GM10248 (cell line): ENCODE data around the gene CGB8.

Source experiments
- CTCF ChIA-PET: fragments of 300-600 bp; sonication (Branson Sonifier 250); formaldehyde crosslinking; extraction: SDS; loops from one replicate; lab custom pipeline; 2021; ENCODE audit warnings: antibody characterized with exemption; lab: Yijun Ruan, JAX
- POLR2A ChIA-PET: fragments of 350-650 bp; sonication (Branson Sonifier 250); formaldehyde crosslinking; extraction: SDS; loops from one replicate; lab custom pipeline; 2020; ENCODE audit warnings: antibody characterized with exemption; lab: Yijun Ruan, JAX
- DNase-seq: peaks from one replicate; pipeline ENCODE4 v3.0.0; 2012; ENCODE audit errors: extremely low spot score
- TF ChIP-seq, protein P1 (sequence below): IDR thresholded peaks from 2 replicates; pipeline ENCODE4 v1.5.1; 2012; ENCODE audit warnings: mild to moderate bottlenecking, low read depth; ENCODE audit errors: extremely low read depth, missing control alignments, control extremely low read depth

CGB8 gene

DNA sequence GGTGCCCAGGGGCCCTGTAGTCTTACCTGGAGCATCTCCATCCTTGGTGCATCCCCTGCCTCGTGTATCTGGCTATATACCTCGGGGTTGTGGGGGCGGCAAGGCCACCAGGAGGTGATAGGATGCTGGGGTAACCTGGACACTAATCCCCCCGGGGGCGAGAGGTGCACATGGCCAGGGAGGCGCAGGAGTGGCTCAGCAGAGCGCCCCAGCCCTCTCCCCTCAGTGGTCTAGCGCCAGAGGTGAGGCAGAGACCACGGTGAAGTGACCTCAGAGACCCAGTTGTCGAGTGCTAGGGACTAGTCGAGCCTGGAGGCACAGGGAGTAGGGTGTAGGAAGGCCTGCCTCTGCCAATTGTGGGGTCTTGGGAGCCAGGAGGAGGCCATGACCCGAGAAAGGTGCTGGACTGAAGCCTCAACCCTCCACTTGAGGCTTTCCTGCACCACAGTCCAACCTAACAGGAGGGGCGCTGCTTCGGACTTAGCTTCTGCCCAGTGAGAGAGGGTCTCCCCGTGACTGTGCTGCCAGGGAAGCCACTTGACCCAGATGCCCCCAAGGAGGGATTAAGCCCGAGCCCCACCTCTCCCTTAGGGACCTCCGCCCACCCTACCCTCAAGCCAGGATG is 31.8 kb downstream of the CGB8 start, which contains the start of gene LHB:
Gene LHB (minus strand): TSS at position 51 of the 625 bp plus-strand sequence. CDS start 10 bp downstream, at position 41.
- no peak for DNase-seq
- CTCF ChIA-PET = interaction anchor here (1.1 to 3.6 kb wide), 5 partner anchors 9 to 24 kb away, joined by 4 to 28 read pairs (median 12); partner anchors contain the start of genes GYS1 and RUVBL2
- POLR2A ChIA-PET = interaction anchor here (0.6 kb wide), 1 partner anchor 142 kb away, joined by 6 read pairs; no protein-coding TSS in a partner anchor
- TF ChIP-seq, protein P1, sequence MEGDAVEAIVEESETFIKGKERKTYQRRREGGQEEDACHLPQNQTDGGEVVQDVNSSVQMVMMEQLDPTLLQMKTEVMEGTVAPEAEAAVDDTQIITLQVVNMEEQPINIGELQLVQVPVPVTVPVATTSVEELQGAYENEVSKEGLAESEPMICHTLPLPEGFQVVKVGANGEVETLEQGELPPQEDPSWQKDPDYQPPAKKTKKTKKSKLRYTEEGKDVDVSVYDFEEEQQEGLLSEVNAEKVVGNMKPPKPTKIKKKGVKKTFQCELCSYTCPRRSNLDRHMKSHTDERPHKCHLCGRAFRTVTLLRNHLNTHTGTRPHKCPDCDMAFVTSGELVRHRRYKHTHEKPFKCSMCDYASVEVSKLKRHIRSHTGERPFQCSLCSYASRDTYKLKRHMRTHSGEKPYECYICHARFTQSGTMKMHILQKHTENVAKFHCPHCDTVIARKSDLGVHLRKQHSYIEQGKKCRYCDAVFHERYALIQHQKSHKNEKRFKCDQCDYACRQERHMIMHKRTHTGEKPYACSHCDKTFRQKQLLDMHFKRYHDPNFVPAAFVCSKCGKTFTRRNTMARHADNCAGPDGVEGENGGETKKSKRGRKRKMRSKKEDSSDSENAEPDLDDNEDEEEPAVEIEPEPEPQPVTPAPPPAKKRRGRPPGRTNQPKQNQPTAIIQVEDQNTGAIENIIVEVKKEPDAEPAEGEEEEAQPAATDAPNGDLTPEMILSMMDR = no peak

DNA sequence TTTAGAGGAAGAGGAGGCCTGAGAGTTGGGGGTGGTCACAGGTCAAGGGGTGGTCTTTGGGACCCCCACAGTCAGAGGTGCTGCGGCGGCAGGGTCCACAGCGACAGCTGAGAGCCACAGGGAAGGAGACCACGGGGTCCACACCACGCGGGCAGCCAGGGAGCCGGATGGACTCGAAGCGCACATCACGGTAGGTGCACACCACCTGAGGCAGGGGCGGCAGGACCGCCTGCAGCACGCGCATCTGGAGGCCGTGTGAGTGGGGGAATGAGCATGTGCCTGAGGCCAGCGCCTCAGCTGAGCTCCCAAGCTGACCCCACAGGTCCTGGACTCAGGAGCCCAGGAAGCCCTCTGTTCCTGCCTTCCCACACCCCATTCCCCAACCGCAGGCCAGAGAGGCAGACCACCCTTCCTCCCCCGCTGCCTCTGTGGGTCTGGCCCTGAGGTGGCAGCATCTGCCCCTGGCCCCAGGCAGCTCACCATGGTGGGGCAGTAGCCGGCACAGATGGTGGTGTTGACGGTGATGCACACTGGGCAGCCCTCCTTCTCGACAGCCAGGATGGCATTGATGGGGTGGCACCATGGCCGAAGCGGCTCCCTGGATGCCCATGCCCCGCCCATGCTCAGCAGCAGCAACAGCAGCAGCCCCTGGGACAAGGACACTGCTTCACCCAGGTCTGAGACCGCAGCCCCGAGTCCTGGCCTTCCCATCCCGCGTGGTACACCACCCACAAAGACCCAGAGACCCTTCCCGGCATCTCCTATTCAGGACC is 32.7 kb downstream of the CGB8 start:
- ChIA-PET CTCF (interaction anchor here (0.5 to 1.6 kb wide), 2 partner anchors 16 to 44 kb away, joined by 3 to 4 read pairs; no protein-coding TSS in a partner anchor), POLR2A (interaction anchor here (0.6 kb wide), 2 partner anchors 23 to 135 kb away, joined by 3 to 4 read pairs; partner anchors contain the start of gene RUVBL2)
- no peak for DNase-seq
- TF ChIP-seq, protein P1 = no peak

DNA sequence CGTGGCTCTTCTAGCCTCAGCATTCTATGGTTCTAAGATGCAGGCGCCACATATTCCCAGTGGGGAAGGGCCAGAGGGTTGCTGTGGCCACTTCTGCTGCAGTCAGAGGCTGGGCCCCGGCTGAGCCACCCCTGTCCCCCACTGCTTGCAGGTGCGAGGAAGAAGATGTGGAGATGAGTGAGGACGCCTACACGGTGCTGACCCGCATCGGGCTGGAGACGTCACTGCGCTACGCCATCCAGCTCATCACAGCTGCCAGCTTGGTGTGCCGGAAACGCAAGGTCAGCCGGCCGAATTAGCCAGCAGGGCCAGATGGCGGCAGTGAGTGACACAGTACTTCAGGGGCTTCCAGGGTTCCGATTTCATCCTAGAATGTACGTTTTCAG is 34.0 kb downstream of the CGB8 start:
- DNase-seq = no peak
- TF ChIP-seq, protein P1 = no peak
- ChIA-PET POLR2A (no interaction called here), CTCF (interaction anchor here (1.5 to 3.5 kb wide), 3 partner anchors 15 to 22 kb away, joined by 4 to 36 read pairs (median 8); partner anchors contain the start of genes GYS1 and RUVBL2)

DNA sequence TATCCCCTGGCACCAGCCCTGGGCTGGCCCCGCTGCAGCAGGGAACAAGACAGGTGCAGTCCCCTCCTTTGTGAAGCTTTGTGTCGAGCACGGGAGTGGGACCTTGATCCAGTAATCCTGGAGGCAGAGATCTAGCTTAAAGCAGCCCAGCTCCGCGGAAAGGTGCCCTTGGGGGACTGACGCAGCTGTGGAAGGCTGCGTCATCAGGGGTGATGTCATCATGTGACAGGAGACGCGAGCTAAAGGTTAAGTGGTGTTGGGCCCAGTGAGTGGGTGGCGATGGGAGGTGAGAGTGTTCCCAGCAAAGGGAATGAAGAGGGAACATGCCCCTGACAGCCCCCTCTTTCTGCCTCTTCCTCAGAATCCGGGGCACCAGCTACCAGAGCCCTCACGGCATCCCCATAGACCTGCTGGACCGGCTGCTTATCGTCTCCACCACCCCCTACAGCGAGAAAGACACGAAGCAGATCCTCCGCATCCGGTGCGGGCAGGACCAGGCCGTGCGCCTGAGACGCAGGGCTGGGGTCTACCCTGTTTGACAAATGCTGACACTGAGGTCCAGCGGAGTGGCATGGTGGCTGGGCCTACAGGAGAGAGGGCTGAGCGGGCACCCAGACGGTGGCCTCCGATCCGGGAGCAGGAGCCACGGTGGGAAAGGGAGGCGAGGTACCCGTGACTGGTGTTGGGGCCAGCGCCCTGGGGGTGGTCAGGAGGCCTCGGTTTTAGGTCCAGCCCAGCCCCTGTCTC is 34.6 kb downstream of the CGB8 start:
- TF ChIP-seq, protein P1 = no peak
- ChIA-PET POLR2A (interaction anchor here (0.6 to 0.8 kb wide), 3 partner anchors 10 to 431 kb away, joined by 3 to 7 read pairs (median 6); no protein-coding TSS in a partner anchor), CTCF (interaction anchor here (1.5 to 3.5 kb wide), 2 partner anchors 15 to 21 kb away, joined by 8 to 36 read pairs; partner anchors contain the start of genes GYS1 and RUVBL2)
- no peak for DNase-seq

DNA sequence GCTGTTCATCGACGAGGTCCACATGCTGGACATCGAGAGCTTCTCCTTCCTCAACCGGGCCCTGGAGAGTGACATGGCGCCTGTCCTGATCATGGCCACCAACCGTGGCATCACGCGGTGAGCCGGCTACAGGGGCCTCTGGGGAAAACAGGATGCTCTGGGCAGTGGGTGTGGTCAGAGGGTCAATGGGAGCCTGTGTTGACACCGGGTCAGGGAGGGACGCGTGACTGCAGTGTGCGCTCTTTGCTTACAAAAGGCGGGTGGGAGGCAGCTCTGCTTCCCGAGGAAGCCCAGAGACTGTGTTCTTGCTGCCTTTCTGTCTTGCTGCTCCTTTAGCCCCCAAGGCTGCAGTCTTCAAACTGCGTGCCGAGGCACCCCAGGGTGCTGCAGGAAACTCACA is 37.7 kb downstream of the CGB8 start:
- TF ChIP-seq, protein P1 = no peak

More for the DNA sequence above, 37.7 kb downstream of the CGB8 start:
- ChIA-PET CTCF (interaction anchor here (3.5 to 3.9 kb wide), 2 partner anchors 12 to 13 kb away, joined by 36 to 45 read pairs; no protein-coding TSS in a partner anchor), POLR2A (no interaction called here)
- no peak for DNase-seq
